Uterus (tissue), 4 donors: ENCODE results near the gene STARD5. TPM values are rescaled to one million over a fixed set of nuclear protein-coding genes. Genes with fewer than 3 reads are reported as not detected.
"Not testable (repeated sequence)": the region's sequence is repeated elsewhere in the genome, so short reads cannot be mapped to it uniquely, and the experiment has no call there.

ENCODE experiments used
- DNase-seq, 2 donors: peaks; one replicate each; pipeline ENCODE4 v3.0.0-alpha.2; 2019 to 2020
- H3K27ac ChIP-seq, 2 donors: fragments of 200-600 bp; sonication (generic); 1 replicate in 1 of 2; 2 replicates in 1 of 2; pipeline ENCODE4 v1.5.1; 2016 to 2018
- H3K27me3 ChIP-seq, 2 donors: fragments of 200-600 bp; sonication (generic); one replicate each; pipeline ENCODE4 v1.5.1; 2018 to 2019; ENCODE audit warnings: control low read depth in 1 of 2
- H3K36me3 ChIP-seq, 2 donors: fragments of 200-600 bp; sonication (generic); one replicate each; pipeline ENCODE4 v1.5.1; 2019; ENCODE audit warnings: control low read depth in 1 of 2
- H3K4me1 ChIP-seq, 2 donors: fragments of 200-600 bp; sonication (generic); one replicate each; pipeline ENCODE4 v1.5.1; 2018 to 2019; ENCODE audit warnings: control low read depth in 1 of 2
- H3K4me3 ChIP-seq, 2 donors: fragments of 200-600 bp; sonication (generic); 1 replicate in 1 of 2; 2 replicates in 1 of 2; pipeline ENCODE4 v1.5.1; 2018 to 2019; ENCODE audit warnings: mild to moderate bottlenecking in 1 of 2
- H3K9me3 ChIP-seq, 2 donors: fragments of 200-600 bp; sonication (generic); one replicate each; pipeline ENCODE4 v1.5.1; 2019; ENCODE audit warnings: control low read depth in 1 of 2
- CTCF ChIP-seq, 4 experiments: fragments of 200-600 bp in 2 of 4; fragments of 450-650 bp in 2 of 4; sonication (generic) in 2 of 4; IDR thresholded peaks; one replicate each; pipeline ENCODE4 v1.5.1; 2016 to 2019; ENCODE audit warnings: antibody characterized with exemption in 4 of 4, mild to moderate bottlenecking in 2 of 4, moderate library complexity in 1 of 4
- POLR2A ChIP-seq, 2 donors: fragments of 450-650 bp; IDR thresholded peaks; one replicate each; pipeline ENCODE4 v1.6.1; 2016; ENCODE audit warnings: antibody characterized with exemption in 2 of 2, mild to moderate bottlenecking in 1 of 2, moderate library complexity in 1 of 2
- intact Hi-C: fragments of 100-400 bp; cut with DNase I; formaldehyde crosslinking; loops from one replicate; pipeline ENCODE4 v1.15.1; 2023; ENCODE audit warnings: low total_unique reads
- total RNA-seq, 4 donors: library from RNA; depleted of rRNA in 3 of 4; stranded (reverse); fragments of >200 nt in 3 of 4; gene quantifications; one replicate each; pipeline versions ENCODE4 v1.1.0 to v1.2.4, GENCODE V29; 2014 to 2023
- donor health status: DM: yes; HTN: yes; CAD: no.

Gene STARD5
- total RNA-seq, 4 donors from 2014 or later = 8.5 to 20.6 (median 19.7) TPM

GRCh38 chr15:81357180-81357686 lies 33.3 kb upstream of the STARD5 start:
- Histone ChIP-seq H3K4me3 (no peak overlapping the region), H3K9me3 (no peaks in the 10 kb centered on the region), H3K4me1 (no peaks in the 10 kb centered on the region), H3K27me3 (no peaks in the 10 kb centered on the region), H3K36me3 (no peaks in the 10 kb centered on the region), H3K27ac (no peak overlapping the region)
- no peak for DNase-seq
- intact Hi-C loops = no loop called here
- TF ChIP-seq CTCF (IDR thresholded peaks at IDR 0.05) (no peak), POLR2A (IDR thresholded peaks at IDR 0.05) (no peak)

DNA sequence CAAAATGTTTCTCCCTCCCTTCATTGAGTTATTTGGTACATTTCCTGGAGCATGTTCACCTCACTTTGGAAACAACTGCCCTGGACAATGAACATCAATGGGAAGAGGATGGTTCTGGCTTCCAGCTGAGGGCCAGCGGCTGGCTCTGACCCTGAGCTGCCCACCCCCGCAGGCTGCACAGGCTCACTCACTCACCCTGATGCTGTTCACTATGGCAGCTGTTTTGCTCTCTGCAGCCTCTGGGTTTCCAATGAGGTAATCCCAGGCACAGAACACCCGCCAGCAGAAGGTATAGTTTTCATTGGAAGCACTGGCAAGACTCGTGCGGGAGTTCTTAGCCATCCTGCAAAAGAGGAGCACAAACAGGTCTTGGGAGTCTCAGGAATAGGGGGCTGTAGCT lies 32.3 kb upstream of the STARD5 start:
- Histone ChIP-seq H3K4me3 (no peak overlapping the region), H3K36me3 (no peaks in the 10 kb centered on the region), H3K4me1 (no peaks in the 10 kb centered on the region), H3K27ac (no peak overlapping the region), H3K27me3 (no peaks in the 10 kb centered on the region), H3K9me3 (no peaks in the 10 kb centered on the region)
- no peak for DNase-seq
- TF ChIP-seq CTCF (IDR thresholded peaks at IDR 0.05) (no peak), POLR2A (IDR thresholded peaks at IDR 0.05) (no peak)
- intact Hi-C loops = no loop called here

- no peaks in the 10 kb centered on the region for H3K36me3 ChIP-seq
- no peak overlapping the region for H3K4me3 ChIP-seq
- no peak overlapping the region for H3K27ac ChIP-seq
- H3K9me3 ChIP-seq = no peaks in the 10 kb centered on the region
- no peaks in the 10 kb centered on the region for H3K4me1 ChIP-seq
- intact Hi-C loops = no loop called here
- TF ChIP-seq CTCF (IDR thresholded peaks at IDR 0.05) (no peak), POLR2A (IDR thresholded peaks at IDR 0.05) (no peak)
- H3K27me3 ChIP-seq = no peaks in the 10 kb centered on the region
- no peak for DNase-seq
These were observed 27.7 kb upstream of the STARD5 start for GRCh38 chr15:81351651-81352050.

DNA sequence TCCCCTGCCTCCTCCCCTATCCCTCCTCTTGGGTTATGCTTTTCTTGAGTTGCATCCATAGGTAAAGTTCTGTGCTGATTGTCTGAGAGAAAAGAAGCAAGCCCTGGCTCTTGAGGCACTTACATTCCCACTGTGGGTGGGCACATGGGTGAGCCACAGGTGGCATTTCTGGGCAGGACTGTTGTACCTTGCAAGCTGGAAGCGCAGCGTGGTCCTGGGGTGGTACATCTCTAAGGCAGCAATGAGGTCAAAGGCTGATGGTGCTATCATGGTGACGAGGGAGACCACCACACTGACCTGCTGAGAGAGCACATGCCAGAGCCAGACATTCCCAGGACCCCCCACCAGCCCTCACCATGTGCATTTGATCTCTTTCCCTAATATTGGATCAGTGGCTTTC lies 25.3 kb upstream of the STARD5 start:
- intact Hi-C loops = no loop called here
- no peak for DNase-seq
- Histone ChIP-seq H3K27ac (no peak overlapping the region), H3K36me3 (no peaks in the 10 kb centered on the region), H3K27me3 (no peaks in the 10 kb centered on the region), H3K4me3 (no peak overlapping the region), H3K9me3 (no peaks in the 10 kb centered on the region), H3K4me1 (no peaks in the 10 kb centered on the region)
- TF ChIP-seq POLR2A (IDR thresholded peaks at IDR 0.05) (no peak), CTCF (IDR thresholded peaks at IDR 0.05) (no peak)

DNA sequence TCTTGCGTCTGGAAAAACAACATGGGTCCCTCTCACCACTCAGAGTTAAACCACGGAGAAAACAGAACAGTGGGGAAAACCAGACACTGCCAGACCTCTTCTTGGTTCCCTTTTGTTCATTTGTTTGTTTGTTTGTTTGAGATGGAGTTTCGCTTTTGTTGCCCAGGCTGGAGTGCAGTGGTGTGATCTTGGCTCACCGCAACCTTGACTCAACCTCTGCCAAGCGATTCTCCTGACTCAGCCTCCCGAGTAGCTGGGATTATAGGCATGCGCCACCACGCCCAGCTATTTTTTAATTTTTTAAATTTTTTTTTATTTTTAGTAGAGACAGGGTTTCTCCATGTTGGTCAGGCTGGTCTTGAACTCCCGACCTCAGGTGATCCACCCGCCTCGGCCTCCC lies 24.8 kb upstream of the STARD5 start:
- H3K9me3 ChIP-seq, H3K4me3 ChIP-seq, H3K27me3 ChIP-seq, intact Hi-C loops, H3K4me1 ChIP-seq, DNase-seq, H3K27ac ChIP-seq, H3K36me3 ChIP-seq: not testable (repeated sequence)

DNA sequence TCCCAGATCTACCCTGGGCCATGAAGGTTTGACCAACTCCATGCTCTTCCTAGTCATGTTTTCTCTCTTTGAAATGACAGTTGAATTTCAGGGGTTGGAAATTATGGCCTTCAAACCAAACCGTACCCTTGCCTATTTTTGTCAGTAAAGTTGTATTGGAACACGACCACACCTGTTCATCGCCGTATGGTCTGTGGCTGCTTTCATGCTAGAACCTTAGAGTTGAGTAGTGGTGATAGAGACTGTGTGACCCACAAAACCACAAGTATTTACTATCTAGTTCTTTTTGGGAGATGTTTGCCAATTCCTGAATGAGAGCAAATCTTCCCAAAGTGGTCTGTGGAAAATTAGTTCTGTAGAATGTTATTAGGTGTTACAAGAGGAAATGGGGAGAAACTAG lies 24.0 kb upstream of the STARD5 start:
- no peak for TF ChIP-seq POLR2A (IDR thresholded peaks at IDR 0.05)
- no peak for TF ChIP-seq CTCF (IDR thresholded peaks at IDR 0.05)

More for the DNA sequence above, 24.0 kb upstream of the STARD5 start:
- Histone ChIP-seq H3K4me3 (no peak overlapping the region), H3K4me1 (no peaks in the 10 kb centered on the region), H3K36me3 (no peaks in the 10 kb centered on the region), H3K27ac (no peak overlapping the region), H3K27me3 (no peaks in the 10 kb centered on the region), H3K9me3 (no peaks in the 10 kb centered on the region)
- DNase-seq = no peak
- intact Hi-C loops = no loop called here
